Endothelial cell of umbilical vein (primary cell): ENCODE measurements around the gene SLC2A11. TPM values are rescaled to one million over a fixed set of nuclear protein-coding genes. Genes with fewer than 3 reads are reported as not detected.
A peak's percentile ranks its signal among the peaks of the same experiment; 100 is the strongest.

Source experiments
- BruUV-seq: library from RNA; stranded (reverse); fragments of 400-500 nt; replicated peaks from 2 replicates; lab custom pipeline; 2021; lab: Mats Ljungman, UMichigan
- CTCF ChIA-PET: fragments of 300-600, 350-600 bp; sonication (Branson Sonifier 250); formaldehyde crosslinking; loops from one replicate; lab custom pipeline; 2021; ENCODE audit warnings: antibody characterized with exemption, inconsistent platforms; lab: Charles Lee
- POLR2A ChIA-PET: fragments of 300-600, 350-600 bp; sonication (Branson Sonifier 250); formaldehyde crosslinking; loops from one replicate; lab custom pipeline; 2021; ENCODE audit warnings: antibody characterized with exemption, inconsistent platforms; lab: Charles Lee
- DNase-seq: peaks from one replicate; pipeline ENCODE4 v3.0.0-alpha.2; 2011; ENCODE audit warnings: low read depth, low spot score
- FAIRE-seq: peaks from 2 replicates; lab custom pipeline; 2011; peaks lifted over from hg19 to GRCh38; lab: Jason Lieb, UNC
- H2AFZ ChIP-seq: 2 replicates; pipeline ENCODE4 v1.6.0; 2012; ENCODE audit warnings: low read depth, low read length, control low read depth, inconsistent platforms
- H3K27ac ChIP-seq: 2 replicates; pipeline ENCODE4 v1.5.1; 2011; ENCODE audit warnings: low read depth, mild to moderate bottlenecking, control low read depth, low read length, moderate library complexity; ENCODE audit not compliant: insufficient read depth
- H3K27me3 ChIP-seq, 2 experiments: 2 replicates each; pipeline versions ENCODE4 v1.6.0 to v1.6.1; 2011; ENCODE audit warnings: low read length in 2 of 2, mixed read lengths in 1 of 2; ENCODE audit not compliant: control insufficient read depth in 2 of 2, insufficient read depth in 2 of 2
- H3K36me3 ChIP-seq, 2 experiments: 2 replicates in 1 of 2; 3 replicates in 1 of 2; pipeline ENCODE4 v1.5.1; 2011; ENCODE audit warnings: low read length in 2 of 2, mild to moderate bottlenecking in 1 of 2, moderate library complexity in 1 of 2; ENCODE audit not compliant: control insufficient read depth in 2 of 2, insufficient read depth in 2 of 2; ENCODE audit errors: extremely low read depth in 1 of 2
- H3K4me1 ChIP-seq: 3 replicates; pipeline ENCODE4 v1.5.1; 2011; ENCODE audit warnings: mild to moderate bottlenecking, low read length; ENCODE audit not compliant: control insufficient read depth, insufficient read depth; ENCODE audit errors: extremely low read depth
- H3K4me2 ChIP-seq: 2 replicates; pipeline ENCODE4 v1.6.1; 2011; ENCODE audit warnings: low read length, control low read depth, mixed read lengths; ENCODE audit not compliant: insufficient read depth
- H3K4me3 ChIP-seq, 3 experiments: fragments of 200-600 bp in 1 of 3; sonication (generic), shearing (Covaris generic) in 1 of 3; replicated peaks in 1 of 3; 2 replicates each; pipeline ENCODE4 v1.5.1; 2011 to 2016; ENCODE audit warnings: control low read depth in 3 of 3, low read length in 3 of 3, mild to moderate bottlenecking in 2 of 3, inconsistent platforms in 1 of 3, low read depth in 1 of 3, moderate library complexity in 1 of 3; ENCODE audit not compliant: insufficient read depth in 1 of 3
- H3K79me2 ChIP-seq: 2 replicates; pipeline ENCODE4 v1.6.0; 2012; ENCODE audit warnings: low read length, inconsistent platforms; ENCODE audit not compliant: control insufficient read depth, insufficient read depth
- H3K9ac ChIP-seq: replicated peaks from 2 replicates; pipeline ENCODE3; 2011; ENCODE audit warnings: low read length, control low read depth; ENCODE audit not compliant: insufficient read depth; ENCODE audit errors: extremely low read depth
- H3K9me1 ChIP-seq: replicated peaks from 3 replicates; pipeline ENCODE4 v1.6.0; 2011; ENCODE audit warnings: mild to moderate bottlenecking, low read length; ENCODE audit not compliant: control insufficient read depth, insufficient read depth; ENCODE audit errors: extremely low read depth
- H3K9me3 ChIP-seq: replicated peaks from 2 replicates; pipeline ENCODE4 v1.5.1; 2012; ENCODE audit warnings: low read length, inconsistent platforms; ENCODE audit not compliant: control insufficient read depth, insufficient read depth
- H4K20me1 ChIP-seq: replicated peaks from 2 replicates; pipeline ENCODE3; 2011; ENCODE audit warnings: mild to moderate bottlenecking, low read length; ENCODE audit not compliant: control insufficient read depth, insufficient read depth; ENCODE audit errors: extremely low read depth
- EZH2 ChIP-seq: IDR thresholded peaks from 2 replicates; pipeline ENCODE4 v1.6.1; 2012; ENCODE audit warnings: borderline replicate concordance, low read depth, mild to moderate bottlenecking, moderate library complexity, low read length, inconsistent platforms; ENCODE audit not compliant: severe bottlenecking
- FOS ChIP-seq: IDR thresholded peaks from 2 replicates; pipeline ENCODE4 v1.6.1; 2011; ENCODE audit warnings: mild to moderate bottlenecking, low read length, moderate library complexity, borderline replicate concordance; ENCODE audit not compliant: insufficient read depth
- GATA2 ChIP-seq: IDR thresholded peaks from 2 replicates; pipeline ENCODE4 v1.7.0; 2011; ENCODE audit warnings: low read depth, mild to moderate bottlenecking, moderate library complexity, mixed read lengths, low read length; ENCODE audit not compliant: insufficient read length, insufficient read depth
- JUN ChIP-seq: IDR thresholded peaks from 2 replicates; pipeline ENCODE4 v1.6.1; 2011; ENCODE audit warnings: borderline replicate concordance, low read depth; ENCODE audit not compliant: insufficient read length, insufficient read depth
- MAX ChIP-seq: IDR thresholded peaks from 2 replicates; pipeline ENCODE4 v1.6.1; 2011; ENCODE audit not compliant: insufficient read depth, insufficient read length
- MYC ChIP-seq: IDR thresholded peaks from one replicate; pipeline ENCODE4 v1.6.1; 2011; ENCODE audit warnings: mild to moderate bottlenecking, low read depth, low read length
- POLR2A ChIP-seq: IDR thresholded peaks from 2 replicates; pipeline ENCODE4 v1.6.1; 2012; ENCODE audit warnings: low read depth, mild to moderate bottlenecking, control low read depth, low read length
- POLR2AphosphoS5 ChIP-seq: IDR thresholded peaks from 2 replicates; pipeline ENCODE4 v1.6.1; 2012; ENCODE audit warnings: low read depth, mild to moderate bottlenecking, control low read depth, low read length, moderate library complexity; ENCODE audit not compliant: insufficient read depth
- dilution Hi-C: fragments of 300-500 bp; cut with MboI; formaldehyde crosslinking; loops from one replicate; pipeline ENCODE4 v1.15.0; 2019; ENCODE audit warnings: low sequenced_read_pairs; ENCODE audit not compliant: extremely low pct_ligation_motif_present
- intact Hi-C: fragments of 100-400 bp; cut with micrococcal nuclease; formaldehyde crosslinking; loops from one replicate; pipeline ENCODE4 v1.10.0; 2022
- polyA plus RNA-seq, 4 experiments: library from polyadenylated mRNA; depleted of rRNA in 3 of 4; stranded (reverse) in 3 of 4; unstranded in 1 of 4; fragments of >200 nt; gene quantifications; 2 replicates each; pipeline versions ENCODE4 v1.2.1 to v1.2.3, GENCODE V29; 2011 to 2012; ENCODE audit warnings: missing spikeins in 1 of 4
- total RNA-seq: library from RNA; stranded (reverse); gene quantifications from 2 replicates; pipeline ENCODE4 v1.2.3, GENCODE V29; 2021
- TF ChIP-seq, protein P1 (sequence below), 2 donors: IDR thresholded peaks; 1 replicate in 1 of 2; 2 replicates in 1 of 2; pipeline ENCODE4 v1.5.1; 2011; ENCODE audit warnings: low read length in 2 of 2, mild to moderate bottlenecking in 2 of 2, moderate library complexity in 2 of 2, control low read depth in 1 of 2, inconsistent platforms in 1 of 2, low read depth in 1 of 2; ENCODE audit not compliant: insufficient read depth in 1 of 2; ENCODE audit errors: extremely low read depth in 1 of 2

Gene SLC2A11
- total and polyA plus RNA-seq, 2 donors (not counting 3 experiments of a cell fraction or from before 2014, with no cell fraction given): 4.2 to 4.6 TPM

DNA sequence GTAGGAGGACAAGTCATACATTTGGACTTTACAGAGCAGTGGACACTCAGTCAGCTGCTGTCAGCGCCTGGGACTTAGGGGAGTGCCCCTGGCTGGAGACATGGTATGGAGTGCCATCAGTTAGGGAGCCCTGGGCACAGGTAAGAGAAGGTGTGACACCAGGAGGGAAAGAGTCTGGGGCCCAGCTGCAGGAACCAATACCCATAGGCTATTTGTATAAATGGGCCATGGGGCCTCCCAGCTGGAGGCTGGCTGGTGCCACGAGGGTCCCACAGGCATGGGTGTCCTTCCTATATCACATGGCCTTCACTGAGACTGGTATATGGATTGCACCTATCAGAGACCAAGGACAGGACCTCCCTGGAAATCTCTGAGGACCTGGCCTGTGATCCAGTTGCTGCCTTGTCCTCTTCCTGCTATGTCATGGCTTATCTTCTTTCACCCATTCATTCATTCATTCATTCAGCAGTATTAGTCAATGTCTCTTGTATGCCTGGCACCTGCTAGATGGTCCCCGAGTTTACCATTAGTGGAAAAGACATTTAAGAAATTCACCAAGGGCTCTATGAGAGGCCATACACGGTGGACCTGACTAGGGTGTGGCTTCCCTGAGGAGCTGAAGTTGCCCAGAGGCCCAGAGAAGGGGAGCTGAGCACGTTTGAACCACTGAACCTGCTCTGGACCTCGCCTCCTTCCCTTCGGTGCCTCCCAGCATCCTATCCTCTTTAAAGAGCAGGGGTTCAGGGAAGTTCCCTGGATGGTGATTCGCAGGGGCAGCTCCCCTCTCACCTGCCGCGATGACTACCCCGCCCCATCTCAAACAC, 35.7 kb downstream of the SLC2A11 start:
- Histone ChIP-seq H3K36me3 (peaks cover 0 to 14% of the 10 kb centered on the region in 2 experiments), H3K4me3 (peak overlapping the region; percentile 12 to 69 (median 43)), H3K4me1 (peaks cover 18% of the 10 kb centered on the region), H3K9me3 (no peaks in the 10 kb centered on the region), H3K9me1 (no peaks in the 10 kb centered on the region), H3K9ac (peak overlapping the region; percentile 74), H3K27ac (peak overlapping the region; percentile 45), H3K79me2 (peaks cover 20% of the 10 kb centered on the region), H3K27me3 (no peaks in the 10 kb centered on the region), H3K4me2 (peak overlapping the region; percentile 64), H2AFZ (peak overlapping the region; percentile 87), H4K20me1 (no peaks in the 10 kb centered on the region)
- TSS peak; percentile 69 for BruUV-seq
- POLR2A ChIA-PET: interaction anchor here (1.4 kb wide), 1 partner anchor 20 kb away, joined by 10 read pairs; no protein-coding TSS in a partner anchor
- dilution Hi-C loops (no loop called here), intact Hi-C loops (no loop called here)
- no peak for FAIRE-seq
- CTCF ChIA-PET: interaction anchor here (0.6 to 2.1 kb wide), 17 partner anchors 9 to 282 kb away, joined by 3 to 39 read pairs (median 6); partner anchors contain the start of gene SLC2A11
- DNase-seq: no peak
- TF ChIP-seq MYC (no peak), POLR2AphosphoS5 (no peak), EZH2 (no peak), GATA2 (no peak), MAX (no peak), FOS (no peak), POLR2A (no peak), JUN (no peak)
- TF ChIP-seq, protein P1, sequence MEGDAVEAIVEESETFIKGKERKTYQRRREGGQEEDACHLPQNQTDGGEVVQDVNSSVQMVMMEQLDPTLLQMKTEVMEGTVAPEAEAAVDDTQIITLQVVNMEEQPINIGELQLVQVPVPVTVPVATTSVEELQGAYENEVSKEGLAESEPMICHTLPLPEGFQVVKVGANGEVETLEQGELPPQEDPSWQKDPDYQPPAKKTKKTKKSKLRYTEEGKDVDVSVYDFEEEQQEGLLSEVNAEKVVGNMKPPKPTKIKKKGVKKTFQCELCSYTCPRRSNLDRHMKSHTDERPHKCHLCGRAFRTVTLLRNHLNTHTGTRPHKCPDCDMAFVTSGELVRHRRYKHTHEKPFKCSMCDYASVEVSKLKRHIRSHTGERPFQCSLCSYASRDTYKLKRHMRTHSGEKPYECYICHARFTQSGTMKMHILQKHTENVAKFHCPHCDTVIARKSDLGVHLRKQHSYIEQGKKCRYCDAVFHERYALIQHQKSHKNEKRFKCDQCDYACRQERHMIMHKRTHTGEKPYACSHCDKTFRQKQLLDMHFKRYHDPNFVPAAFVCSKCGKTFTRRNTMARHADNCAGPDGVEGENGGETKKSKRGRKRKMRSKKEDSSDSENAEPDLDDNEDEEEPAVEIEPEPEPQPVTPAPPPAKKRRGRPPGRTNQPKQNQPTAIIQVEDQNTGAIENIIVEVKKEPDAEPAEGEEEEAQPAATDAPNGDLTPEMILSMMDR (IDR thresholded peaks at IDR 0.05; ENCODE audit: extremely low read depth in 1 of 2, insufficient read depth in 1 of 2, low read depth in 1 of 2, low read length in 2 of 2): no peak
